Esophagus (tissue), 2 donors: Measurements from ENCODE around the gene STT3B. TPM values are rescaled to one million over a fixed set of nuclear protein-coding genes. Genes with fewer than 3 reads are reported as not detected.

Experiments used
- H3K27ac ChIP-seq, 2 donors: one replicate each; pipeline ENCODE4 v1.5.1; 2013; ENCODE audit warnings: low read depth in 2 of 2, mild to moderate bottlenecking in 2 of 2, inconsistent platforms in 1 of 2, low read length in 1 of 2, moderate library complexity in 1 of 2
- H3K27me3 ChIP-seq, 2 donors: one replicate each; pipeline ENCODE4 v1.6.1; 2013; ENCODE audit warnings: low read length in 2 of 2, control low read depth in 1 of 2, mild to moderate bottlenecking in 1 of 2; ENCODE audit not compliant: insufficient read depth in 2 of 2, control insufficient read depth in 1 of 2
- H3K36me3 ChIP-seq, 2 donors: one replicate each; pipeline ENCODE4 v1.6.1; 2013; ENCODE audit warnings: low read length in 1 of 2; ENCODE audit not compliant: control insufficient read depth in 2 of 2, insufficient read depth in 2 of 2
- H3K4me1 ChIP-seq, 2 donors: one replicate each; pipeline ENCODE4 v1.6.1; 2013; ENCODE audit warnings: low read length in 1 of 2; ENCODE audit not compliant: control insufficient read depth in 2 of 2, insufficient read depth in 2 of 2
- H3K4me3 ChIP-seq, 2 donors: one replicate each; pipeline ENCODE4 v1.5.1; 2013; ENCODE audit warnings: low read length in 2 of 2, mild to moderate bottlenecking in 2 of 2, low read depth in 1 of 2, moderate library complexity in 1 of 2
- H3K9me3 ChIP-seq, 2 donors: one replicate each; pipeline ENCODE4 v1.6.1; 2013; ENCODE audit warnings: mild to moderate bottlenecking in 2 of 2, low read depth in 1 of 2, low read length in 1 of 2, moderate library complexity in 1 of 2; ENCODE audit not compliant: control insufficient read depth in 2 of 2, insufficient read depth in 1 of 2
- WGBS, 2 donors: extraction: QIAGEN DNeasy Blood & Tissue Kit; methylation state at CpG; one replicate each; pipeline ENCODE4 v1.1.7; 2013; 5-methylcytosine and 5-hydroxymethylcytosine counted together
- polyA plus RNA-seq, 2 donors: library from polyadenylated mRNA; stranded (reverse); fragments of 200-250 nt; gene quantifications; one replicate each; pipeline ENCODE4 v1.2.3, GENCODE V29; 2013
- donor health status: healthy with polysubstance abuse.
- donor health status: Bipolar disorder and iron deficiency.

STT3B gene
- polyA plus RNA-seq, 2 donors = 31.1 to 38.4 TPM

DNA sequence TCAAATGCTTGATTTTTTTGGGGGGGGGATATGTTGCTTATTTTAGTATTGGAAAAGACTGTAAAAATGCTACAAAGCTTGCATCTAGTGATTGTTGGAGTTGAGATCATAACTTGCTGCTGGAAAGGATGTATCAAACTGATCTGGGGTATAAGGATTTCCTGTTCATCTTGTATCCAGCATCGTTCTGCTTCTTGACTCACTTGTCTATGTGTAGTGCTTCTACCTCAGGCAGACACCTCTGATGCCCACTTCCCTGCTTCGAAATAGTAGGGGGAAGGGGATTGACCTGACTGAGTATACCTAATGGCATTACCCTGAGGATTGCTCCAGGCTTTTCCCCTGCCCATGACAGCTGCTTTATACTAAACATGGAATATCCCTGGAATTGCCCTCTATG, 42.7 kb downstream of the STT3B start:
- Histone ChIP-seq H3K4me3 (no peak overlapping the region), H3K27ac (no peak overlapping the region), H3K27me3 (no peaks in the 10 kb centered on the region), H3K36me3 (no peaks in the 10 kb centered on the region), H3K4me1 (no peaks in the 10 kb centered on the region), H3K9me3 (no peaks in the 10 kb centered on the region)
- WGBS, 2 donors = 46 to 55% methylated on average over 2 of the region's 2 CpGs

DNA sequence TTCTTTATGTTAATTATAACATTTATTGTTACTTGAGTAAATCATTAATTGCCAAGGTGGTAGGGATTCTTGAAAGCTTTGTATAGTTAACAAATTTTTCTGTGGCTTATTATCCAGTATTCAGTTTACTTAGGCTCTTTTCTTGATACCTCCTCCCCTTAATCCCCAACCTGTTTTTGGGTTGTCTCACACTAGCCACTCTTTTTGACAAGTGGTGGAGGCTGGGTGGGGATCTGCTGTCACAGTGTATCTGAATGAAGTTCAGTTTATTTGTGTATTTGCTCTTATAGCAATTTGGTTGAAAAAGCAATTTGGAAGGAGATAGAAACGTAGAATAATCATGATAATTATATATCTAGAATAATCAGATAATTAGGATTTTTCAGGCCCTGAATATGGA, 43.8 kb downstream of the STT3B start:
- no peaks in the 10 kb centered on the region for H3K9me3 ChIP-seq
- H3K4me3 ChIP-seq = no peak overlapping the region
- no peaks in the 10 kb centered on the region for H3K36me3 ChIP-seq
- H3K27ac ChIP-seq = no peak overlapping the region
- WGBS, 2 donors = 74 to 95% methylated on average over 1 of the region's 1 CpG
- H3K27me3 ChIP-seq = no peaks in the 10 kb centered on the region
- no peaks in the 10 kb centered on the region for H3K4me1 ChIP-seq

DNA sequence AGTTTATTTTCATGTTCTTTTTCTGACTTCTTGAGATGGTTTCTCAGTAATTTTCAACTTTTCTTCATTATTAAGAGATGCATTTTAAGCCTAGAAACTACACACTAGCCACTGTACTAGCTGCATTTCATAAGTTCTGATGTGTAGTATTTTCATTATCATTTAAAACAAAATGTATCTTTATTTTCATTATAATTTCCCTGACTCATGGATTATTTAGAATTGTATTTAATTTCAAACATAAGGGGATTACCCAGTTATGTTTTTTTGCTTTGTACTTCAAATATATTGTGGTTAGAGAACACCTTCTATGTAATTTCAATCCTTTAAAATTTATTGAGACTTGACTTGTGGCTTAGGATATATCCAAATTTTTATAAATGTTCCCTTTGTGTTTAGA, 44.5 kb downstream of the STT3B start:
- H3K4me1 ChIP-seq = no peaks in the 10 kb centered on the region
- H3K27me3 ChIP-seq = no peaks in the 10 kb centered on the region
- H3K36me3 ChIP-seq = no peaks in the 10 kb centered on the region
- H3K9me3 ChIP-seq = no peaks in the 10 kb centered on the region
- H3K27ac ChIP-seq = no peak overlapping the region
- H3K4me3 ChIP-seq = no peak overlapping the region

DNA sequence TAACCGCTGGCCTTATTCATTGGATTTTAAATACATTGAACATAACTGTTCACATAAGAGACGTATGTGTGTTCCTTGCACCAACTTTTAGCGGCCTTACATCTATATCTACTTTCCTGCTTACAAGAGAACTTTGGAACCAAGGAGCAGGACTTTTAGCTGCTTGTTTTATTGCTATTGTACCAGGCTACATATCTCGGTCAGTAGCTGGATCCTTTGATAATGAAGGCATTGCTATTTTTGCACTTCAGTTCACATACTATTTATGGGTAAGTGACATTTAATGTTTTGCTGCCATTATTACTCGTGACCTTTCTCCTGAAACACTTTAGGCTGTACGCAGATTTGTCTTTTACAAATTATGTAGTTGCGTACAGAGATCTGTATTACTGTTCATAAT, 47.1 kb downstream of the STT3B start:
- Histone ChIP-seq H3K36me3 (no peaks in the 10 kb centered on the region), H3K4me3 (no peak overlapping the region), H3K27me3 (no peaks in the 10 kb centered on the region), H3K4me1 (no peaks in the 10 kb centered on the region), H3K27ac (no peak overlapping the region), H3K9me3 (no peaks in the 10 kb centered on the region)
- 82 to 88% methylated on average over 7 of the region's 7 CpGs for WGBS, 2 donors

DNA sequence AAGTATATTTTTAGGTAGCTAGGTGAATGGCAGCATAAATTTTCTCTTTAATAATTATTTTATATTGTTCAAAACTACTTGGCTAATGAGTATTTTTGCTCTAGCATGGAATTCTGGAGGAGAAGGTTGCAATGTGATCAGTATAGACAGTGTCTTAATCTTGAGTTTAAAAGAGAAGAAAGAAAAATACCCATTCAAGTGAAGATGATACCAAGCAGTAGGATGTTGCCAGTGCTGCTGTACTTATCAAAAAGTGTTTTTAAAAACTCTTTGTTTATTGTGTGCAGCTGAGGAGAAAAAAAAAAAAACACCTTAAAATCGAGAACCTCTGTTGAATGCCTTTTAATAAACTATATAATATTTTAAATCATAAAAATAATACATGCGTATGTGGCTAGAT, 47.9 kb downstream of the STT3B start:
- 80 to 93% methylated on average over 2 of the region's 2 CpGs for WGBS, 2 donors
- Histone ChIP-seq H3K4me3 (no peak overlapping the region), H3K4me1 (no peaks in the 10 kb centered on the region), H3K27ac (no peak overlapping the region), H3K36me3 (no peaks in the 10 kb centered on the region), H3K27me3 (no peaks in the 10 kb centered on the region), H3K9me3 (no peaks in the 10 kb centered on the region)

DNA sequence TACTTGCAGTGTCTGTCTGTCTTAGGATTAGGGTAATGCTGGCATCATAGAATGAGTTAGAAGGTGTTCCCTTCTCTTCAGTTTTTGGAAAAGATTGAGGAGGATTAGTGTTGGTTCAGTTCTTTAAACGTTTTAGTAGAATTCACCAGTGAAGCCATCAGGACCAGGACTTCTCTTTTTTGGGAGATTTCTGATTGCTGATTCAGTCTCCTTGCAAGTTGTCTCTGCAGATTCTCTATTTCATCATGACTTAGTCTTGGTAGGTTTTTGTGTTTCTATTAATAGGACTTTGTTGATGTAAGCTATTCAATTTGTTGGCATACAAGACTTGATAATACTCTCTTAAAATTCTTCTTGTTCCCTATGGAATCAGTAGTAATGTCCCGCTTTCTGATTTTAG, 48.9 kb downstream of the STT3B start:
- Histone ChIP-seq H3K4me3 (no peak overlapping the region), H3K27me3 (no peaks in the 10 kb centered on the region), H3K36me3 (no peaks in the 10 kb centered on the region), H3K9me3 (no peaks in the 10 kb centered on the region), H3K4me1 (no peaks in the 10 kb centered on the region), H3K27ac (no peak overlapping the region)
- 73% methylated on average over 2 of the region's 2 CpGs for WGBS, 2 donors

DNA sequence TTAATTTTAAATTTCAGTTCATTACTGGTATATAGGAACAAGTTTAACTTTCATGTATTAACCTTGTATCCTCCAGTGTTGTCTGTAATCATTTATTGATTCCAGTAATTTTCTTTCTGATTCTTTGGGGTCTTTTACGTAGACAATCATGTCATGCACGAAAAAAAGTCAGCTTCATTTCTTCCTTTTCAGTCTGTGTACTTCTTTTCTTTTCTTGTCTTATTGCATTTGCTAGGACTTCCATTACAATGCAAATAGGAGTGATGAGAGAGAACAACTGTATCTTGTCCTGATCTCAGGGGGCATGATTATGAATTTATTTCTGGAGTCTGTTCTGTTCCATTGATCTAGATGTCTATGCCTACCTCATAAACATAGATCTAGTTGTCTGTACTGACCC, 56.5 kb downstream of the STT3B start:
- no peaks in the 10 kb centered on the region for H3K36me3 ChIP-seq
- WGBS, 2 donors = 95 to 97% methylated on average over 2 of the region's 2 CpGs
- no peak overlapping the region for H3K4me3 ChIP-seq

DNA sequence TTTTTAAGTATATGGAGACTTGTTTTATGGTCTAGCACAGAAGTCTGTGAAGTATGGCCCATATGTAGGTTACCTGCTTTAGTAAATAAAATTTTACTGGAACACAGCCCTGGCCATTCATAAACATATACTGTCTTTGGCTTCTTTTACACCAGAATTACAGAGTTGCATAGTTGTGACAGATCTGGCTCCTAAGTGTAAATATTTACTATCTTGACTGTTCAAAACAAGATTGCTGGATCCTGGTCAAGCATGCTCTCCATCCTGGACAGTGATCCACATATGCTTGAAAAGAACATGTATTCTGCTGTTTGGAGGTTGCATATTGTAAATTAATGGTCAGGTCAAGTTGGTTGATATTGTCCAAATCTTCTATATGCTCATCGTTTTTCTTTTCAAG, 57.9 kb downstream of the STT3B start:
- Histone ChIP-seq H3K36me3 (peaks cover 0 to 5% of the 10 kb centered on the region in 2 donors), H3K27ac (no peak overlapping the region), H3K4me3 (no peak overlapping the region), H3K9me3 (no peaks in the 10 kb centered on the region), H3K4me1 (no peaks in the 10 kb centered on the region), H3K27me3 (no peaks in the 10 kb centered on the region)
- WGBS, 2 donors = 91 to 98% methylated on average over 1 of the region's 1 CpG

More for the DNA sequence above, 56.5 kb downstream of the STT3B start:
- Histone ChIP-seq H3K9me3 (no peaks in the 10 kb centered on the region), H3K27ac (no peak overlapping the region), H3K27me3 (no peaks in the 10 kb centered on the region), H3K4me1 (no peaks in the 10 kb centered on the region)

DNA sequence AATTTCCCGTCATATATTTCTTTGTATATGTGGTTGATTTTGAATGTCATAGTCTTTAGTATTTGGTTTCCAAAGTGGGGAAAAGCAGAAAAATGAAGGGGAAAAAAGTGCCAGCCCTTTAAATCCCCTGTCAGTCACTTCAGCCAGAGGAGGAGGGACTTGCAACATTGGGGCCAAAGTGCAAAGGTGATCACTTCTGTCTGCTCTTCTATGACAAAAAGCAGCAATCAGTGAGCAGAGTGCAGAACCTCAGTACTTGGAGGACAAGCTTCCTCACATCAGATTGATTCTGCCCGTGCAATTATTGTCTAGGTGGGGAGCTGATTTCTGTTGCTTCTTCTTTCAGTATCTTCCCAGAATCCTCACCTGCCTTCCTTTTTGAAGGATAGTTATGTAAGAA, 60.0 kb downstream of the STT3B start:
- Histone ChIP-seq H3K27me3 (no peaks in the 10 kb centered on the region), H3K9me3 (no peaks in the 10 kb centered on the region), H3K4me1 (no peaks in the 10 kb centered on the region), H3K27ac (no peak overlapping the region), H3K36me3 (peaks cover 0 to 5% of the 10 kb centered on the region in 2 donors), H3K4me3 (no peak overlapping the region)
- 84 to 97% methylated on average over 2 of the region's 2 CpGs for WGBS, 2 donors

DNA sequence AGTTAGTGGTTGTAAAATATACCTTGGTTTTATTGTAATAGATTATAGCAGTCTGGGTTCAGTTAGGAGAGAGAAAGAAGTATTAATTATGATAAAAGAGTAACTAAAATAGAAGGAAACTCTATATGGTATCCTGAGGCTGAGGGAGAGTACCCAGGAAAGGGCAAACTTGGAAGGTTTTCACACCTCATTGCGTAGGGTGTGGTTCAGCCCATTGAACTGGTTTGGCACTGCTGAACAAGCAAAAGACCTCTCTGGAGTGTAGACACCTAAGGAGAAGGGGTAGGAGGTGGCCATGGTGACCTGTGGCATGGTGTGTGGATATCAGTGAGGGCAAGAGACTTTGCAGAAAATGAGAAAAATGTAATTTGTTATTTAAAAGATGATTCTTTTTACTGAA, 63.5 kb downstream of the STT3B start:
- H3K4me1 ChIP-seq = no peaks in the 10 kb centered on the region
- no peaks in the 10 kb centered on the region for H3K27me3 ChIP-seq
- no peak overlapping the region for H3K27ac ChIP-seq
- H3K4me3 ChIP-seq = no peak overlapping the region
- WGBS, 2 donors = 51 to 65% methylated on average over 1 of the region's 1 CpG
- peaks cover 0 to 5% of the 10 kb centered on the region in 2 donors for H3K36me3 ChIP-seq
- no peaks in the 10 kb centered on the region for H3K9me3 ChIP-seq
